A549 (cell line): ENCODE results near the gene ARMC7. TPM values are rescaled to one million over a fixed set of nuclear protein-coding genes. Genes with fewer than 3 reads are reported as not detected.
A peak's percentile ranks its signal among the peaks of the same experiment; 100 is the strongest.

Experiments used
- ATAC-seq, 2 experiments: fragments of 200-7000 bp in 1 of 2; fragments of >200 bp in 1 of 2; cut with Nextera tagmentation in 1 of 2; cut with Tn5 transposase in 1 of 2; 3 replicates each; pipeline versions ENCODE4 v1.8.0 to v1.9.1; 2018 to 2020; ENCODE audit warnings: mild to moderate bottlenecking in 1 of 2, moderate library complexity in 1 of 2
- CTCF ChIA-PET: fragments of 300-600 bp; sonication (Branson Sonifier 250); formaldehyde crosslinking; extraction: SDS; loops from one replicate; lab custom pipeline; 2021; ENCODE audit warnings: antibody characterized with exemption, inconsistent platforms; lab: Yijun Ruan, JAX
- POLR2A ChIA-PET: fragments of 350-600 bp; formaldehyde crosslinking; extraction: SDS; loops from one replicate; lab custom pipeline; 2021; ENCODE audit warnings: antibody characterized with exemption, inconsistent platforms; lab: Yijun Ruan, JAX
- DNase-seq, 2 experiments: peaks; one replicate each; pipeline versions ENCODE4 v3.0.0 to v3.0.0-alpha.2; 2011 to 2016; ENCODE audit warnings: low read depth in 1 of 2, low spot score in 1 of 2
- FAIRE-seq: peaks from 2 replicates; lab custom pipeline; 2011; peaks lifted over from hg19 to GRCh38; lab: Jason Lieb, UNC
- H3K27ac ChIP-seq, 2 experiments: fragments of >200 bp; sonication (Bioruptor Twin); formaldehyde crosslinking; 3 replicates each; pipeline ENCODE4 v1.5.1; 2016 to 2017
- H3K4me1 ChIP-seq: fragments of >200 bp; sonication (Bioruptor Twin); formaldehyde crosslinking; 3 replicates; pipeline ENCODE4 v1.6.1; 2016
- H3K4me2 ChIP-seq: fragments of >200 bp; sonication (Bioruptor Twin); formaldehyde crosslinking; 3 replicates; pipeline ENCODE4 v1.6.1; 2016
- H3K4me3 ChIP-seq: fragments of >200 bp; sonication (Bioruptor Twin); formaldehyde crosslinking; 3 replicates; pipeline ENCODE4 v1.5.1; 2016
- H3K9me3 ChIP-seq: fragments of >200 bp; sonication (Bioruptor Twin); formaldehyde crosslinking; 3 replicates; pipeline ENCODE4 v1.6.1; 2016
- CHD2 ChIP-seq: fragments of 150-350 bp; IDR thresholded peaks from 2 replicates; pipeline ENCODE4 v1.6.1; 2014; ENCODE audit warnings: low read length; ENCODE audit not compliant: partially characterized antibody
- EHMT2 ChIP-seq: fragments of 200-600 bp; sonication (generic); IDR thresholded peaks from 2 replicates; pipeline ENCODE4 v1.6.1; 2016; ENCODE audit warnings: antibody characterized with exemption, low read depth, mild to moderate bottlenecking, moderate library complexity
- FOSL2 ChIP-seq, 2 experiments: fragments of 450-650 bp in 1 of 2; fragments of >200 bp in 1 of 2; sonication (Bioruptor Twin) in 1 of 2; formaldehyde crosslinking; IDR thresholded peaks; 2 replicates each; pipeline versions ENCODE4 v1.5.0 to v1.6.1; 2016 to 2020; ENCODE audit warnings: mild to moderate bottlenecking in 1 of 2, moderate library complexity in 1 of 2
- FOXS1 ChIP-seq: fragments of 250-450 bp; sonication (Bioruptor Pico); IDR thresholded peaks from 2 replicates; pipeline ENCODE4 v1.5.0; 2020; ENCODE audit warnings: mild to moderate bottlenecking, moderate library complexity
- JUN ChIP-seq, 2 experiments: fragments of >200 bp; sonication (Bioruptor Twin); formaldehyde crosslinking; IDR thresholded peaks; 2 replicates in 1 of 2; 3 replicates in 1 of 2; pipeline ENCODE4 v1.6.1; 2016 to 2017
- KDM5A ChIP-seq: fragments of 200-600 bp; sonication (generic); IDR thresholded peaks from 2 replicates; pipeline ENCODE4 v1.6.1; 2016; ENCODE audit warnings: antibody characterized with exemption, mild to moderate bottlenecking
- NR3C1 ChIP-seq: fragments of >200 bp; sonication (Bioruptor Twin); formaldehyde crosslinking; IDR thresholded peaks from 3 replicates; pipeline ENCODE4 v1.6.1; 2017
- PHF8 ChIP-seq: fragments of 200-600 bp; sonication (generic); IDR thresholded peaks from 2 replicates; pipeline ENCODE4 v1.6.1; 2016; ENCODE audit warnings: low read depth, mild to moderate bottlenecking, antibody characterized with exemption, moderate library complexity, borderline replicate concordance
- POLR2A ChIP-seq: IDR thresholded peaks from 2 replicates; pipeline ENCODE4 v1.6.1; 2012; ENCODE audit warnings: mild to moderate bottlenecking, low read length
- RAD21 ChIP-seq, 2 experiments: fragments of >200 bp in 1 of 2; sonication (Bioruptor Twin) in 1 of 2; formaldehyde crosslinking in 1 of 2; IDR thresholded peaks in 1 of 2; conservative IDR thresholded peaks in 1 of 2; 2 replicates in 1 of 2; 3 replicates in 1 of 2; pipeline ENCODE4 v1.6.1; 2012 to 2018; ENCODE audit warnings: inconsistent platforms in 1 of 2
- SMC3 ChIP-seq: fragments of >200 bp; sonication (Bioruptor Twin); formaldehyde crosslinking; IDR thresholded peaks from 3 replicates; pipeline ENCODE4 v1.6.1; 2018; ENCODE audit warnings: inconsistent platforms
- TP53 ChIP-seq: fragments of 250-450 bp; sonication (Bioruptor Pico); IDR thresholded peaks from 2 replicates; pipeline ENCODE4 v1.5.0; 2021; ENCODE audit warnings: mild to moderate bottlenecking, moderate library complexity
- ZFP36 ChIP-seq: fragments of 450-650 bp; IDR thresholded peaks from 2 replicates; pipeline ENCODE4 v1.6.1; 2014; ENCODE audit warnings: borderline replicate concordance; ENCODE audit not compliant: partially characterized antibody
- ZNF302 ChIP-seq: fragments of 250-450 bp; sonication (Bioruptor Pico); IDR thresholded peaks from 2 replicates; pipeline ENCODE4 v1.9.0; 2021; ENCODE audit warnings: inconsistent platforms, mild to moderate bottlenecking, moderate library complexity
- WGBS: methylation state at CpG from one replicate; pipeline ENCODE4 v1.1.6; 2017; ENCODE audit errors: missing lambda C conversion rate; 5-methylcytosine and 5-hydroxymethylcytosine counted together
- polyA plus RNA-seq, 4 experiments: library from polyadenylated mRNA; depleted of rRNA in 3 of 4; stranded (reverse); fragments of >200 nt; fragmentation: RNase III in 1 of 4; extraction: RNeasy Plus Mini Kit Qiagen cat#74134 plus additional on column Dnase treatment in 1 of 4; gene quantifications; 2 replicates in 3 of 4; 3 replicates in 1 of 4; pipeline ENCODE4 v1.2.3, GENCODE V29; 2011 to 2017
- TF ChIP-seq, protein P1 (sequence below): fragments of >200 bp; sonication (Bioruptor Twin); formaldehyde crosslinking; IDR thresholded peaks from 2 replicates; pipeline ENCODE4 v1.6.1; 2016

ARMC7 gene
- polyA plus RNA-seq, 2 of the 4 experiments (the other 2 are of a cell fraction), result 8.5 to 12.6 TPM

DNA sequence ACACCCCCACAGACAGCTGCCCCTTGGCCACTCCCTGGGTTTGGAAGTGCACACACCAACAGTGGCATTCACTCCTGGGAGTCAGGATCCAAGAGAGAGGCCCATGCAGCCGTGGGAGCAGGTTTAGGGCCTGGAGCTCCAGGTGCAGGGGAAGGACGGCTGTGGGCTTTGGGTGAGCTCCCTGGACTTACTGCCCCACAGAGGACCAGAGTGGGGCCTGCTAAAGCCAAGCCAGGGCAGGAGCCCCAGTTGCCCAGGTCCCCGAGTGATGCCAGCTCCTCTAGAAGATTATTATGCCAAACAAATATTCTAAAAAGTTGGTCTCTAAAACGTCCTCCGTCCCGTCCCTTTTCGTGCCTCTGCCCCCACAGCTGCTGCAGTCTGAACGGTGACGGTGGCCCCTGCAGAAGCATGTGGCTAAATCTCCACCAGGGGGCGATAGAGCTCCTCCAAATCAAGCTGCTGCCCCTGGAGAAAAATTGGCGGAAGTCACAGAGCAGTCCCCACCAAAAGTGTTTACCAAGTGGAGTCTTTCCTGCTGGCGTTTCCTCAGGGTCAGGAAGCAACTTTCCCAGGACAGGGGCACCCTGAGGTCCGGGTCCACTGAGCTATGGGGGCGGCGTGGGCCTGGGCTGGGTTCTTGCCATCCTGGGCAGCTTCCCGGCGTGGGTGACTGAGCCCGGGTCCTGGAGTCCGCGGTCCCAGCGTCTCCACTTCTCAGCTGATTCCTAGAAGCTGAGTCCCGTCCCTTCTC lies 4.2 kb downstream of the ARMC7 start (continued):
- TF ChIP-seq EHMT2 (no peak), RAD21 (conservative IDR thresholded peaks at IDR 0.05 in 1 of 2, IDR thresholded peaks at IDR 0.05 in 1 of 2) (peak; percentile 99)

DNA sequence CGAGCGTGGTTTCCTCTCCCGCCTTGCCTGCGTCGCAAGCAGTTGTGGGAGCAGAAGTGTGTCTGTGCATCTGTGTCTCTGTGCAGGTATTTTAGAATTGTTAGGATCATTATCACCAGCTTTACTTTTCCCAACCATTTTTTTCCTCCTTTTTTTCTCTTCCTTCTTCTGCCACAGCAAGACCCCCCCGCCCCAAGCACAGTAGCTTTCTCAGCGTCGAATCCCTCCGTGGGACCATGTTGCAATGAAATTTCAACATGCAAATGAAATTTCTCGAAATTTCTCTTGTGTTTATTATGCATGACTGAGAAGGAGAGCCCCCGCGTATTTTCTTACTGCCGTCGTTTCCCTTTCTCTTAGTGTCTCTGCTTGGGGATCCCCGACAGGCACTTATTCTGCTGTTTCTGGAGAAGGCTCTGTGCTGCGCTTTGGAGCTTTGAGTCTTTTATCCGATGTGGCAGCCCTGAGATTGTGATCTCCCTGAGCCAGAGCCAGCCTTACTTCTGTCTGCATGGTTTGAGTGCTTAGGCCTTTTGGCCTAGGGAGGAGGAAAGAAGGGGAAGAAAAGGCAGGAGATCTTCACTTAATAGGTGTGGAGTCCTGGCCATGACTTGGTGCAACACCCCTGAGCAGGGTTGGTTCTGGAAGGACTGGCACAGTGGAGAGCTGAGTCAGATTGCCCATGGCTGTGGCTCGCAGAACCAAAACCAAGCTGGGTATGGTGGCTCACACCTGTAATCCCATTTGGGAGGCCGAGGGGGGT lies 5.0 kb downstream of the ARMC7 start:
- Histone ChIP-seq H3K27ac (peak overlapping the region; percentile 84 to 90), H3K4me3 (peak overlapping the region; percentile 38), H3K4me2 (peak overlapping the region; percentile 86), H3K9me3 (no peaks in the 10 kb centered on the region), H3K4me1 (peaks cover 22% of the 10 kb centered on the region)
- TF ChIP-seq ZNF302 (CRISPR knock-in tag) (no peak), CHD2 (no peak), KDM5A (no peak), POLR2A (no peak), JUN (IDR thresholded peaks at IDR 0.05) (0 out of 5 replicates have a peak, but pooled peaks of 1 of the 2 experiments have one; percentile 22), FOSL2 (IDR thresholded peaks at IDR 0.05) (no peak), FOSL2 (CRISPR knock-in tag; IDR thresholded peaks at IDR 0.05) (no peak)
- TF ChIP-seq, protein P1, sequence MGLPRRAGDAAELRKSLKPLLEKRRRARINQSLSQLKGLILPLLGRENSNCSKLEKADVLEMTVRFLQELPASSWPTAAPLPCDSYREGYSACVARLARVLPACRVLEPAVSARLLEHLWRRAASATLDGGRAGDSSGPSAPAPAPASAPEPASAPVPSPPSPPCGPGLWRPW, result no peak
- CTCF ChIA-PET, result interaction anchor here (0.8 to 81.8 kb wide), 48 partner anchors 6 to 388 kb away, joined by 3 to 3429 read pairs (median 6); partner anchors contain the start of genes ARMC7, ATP5PD, HID1 and JPT1
- POLR2A ChIA-PET, result interaction anchor here (0.5 to 3.2 kb wide), 13 partner anchors 9 to 147 kb away, joined by 3 to 70 read pairs (median 7); partner anchors contain the start of genes GGA3, JPT1, MRPS7 and NT5C
- DNase-seq (no peak), FAIRE-seq (no peak), ATAC-seq (no peak)
- WGBS, result 51% methylated on average over 19 of the region's 19 CpGs

DNA sequence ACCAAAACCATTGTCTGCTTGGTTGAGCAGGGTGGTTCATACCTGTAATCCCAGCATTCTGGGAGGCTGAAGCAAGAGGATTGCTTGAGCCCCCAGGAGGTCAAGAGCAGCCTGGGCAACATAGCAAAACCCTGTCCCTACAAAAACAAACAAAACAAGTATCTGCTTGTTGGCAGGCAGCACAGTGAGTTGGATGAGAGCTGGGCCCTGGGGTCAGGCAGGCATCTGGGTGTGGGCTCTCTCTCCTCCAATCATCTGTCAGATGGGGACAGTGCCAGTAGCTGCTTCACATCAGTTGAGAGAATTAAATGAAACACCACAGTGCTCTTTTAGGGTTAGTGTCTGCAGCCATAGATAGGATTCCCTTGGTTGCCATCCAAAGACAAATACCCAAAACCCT lies 5.8 kb downstream of the ARMC7 start:
- POLR2A ChIA-PET, result interaction anchor here (0.6 to 3.2 kb wide), 3 partner anchors 9 to 86 kb away, joined by 3 to 56 read pairs (median 15); no protein-coding TSS in a partner anchor
- H3K9me3 ChIP-seq, result no peaks in the 10 kb centered on the region
- H3K4me2 ChIP-seq, result no peak overlapping the region; the same call in 2 of the 3 replicates
- CTCF ChIA-PET, result interaction anchor here (2.1 to 81.8 kb wide), 10 partner anchors 6 to 297 kb away, joined by 6 to 3429 read pairs (median 83); partner anchors contain the start of genes ARMC7, ATP5PD, KCTD2 and NT5C
- H3K4me1 ChIP-seq, result peaks cover 22% of the 10 kb centered on the region
- peak overlapping the region in 1 of 2 experiments; percentile 90; a peak in 2 of 6 replicates for H3K27ac ChIP-seq
- FAIRE-seq (no peak), DNase-seq (no peak), ATAC-seq (no peak)
- H3K4me3 ChIP-seq, result no peak overlapping the region
- no peak for TF ChIP-seq FOXS1 (CRISPR knock-in tag)
- no peak for TF ChIP-seq ZFP36
- TF ChIP-seq TP53 (CRISPR knock-in tag), result no peak
- TF ChIP-seq, all 56 proteins: peak for 0

DNA sequence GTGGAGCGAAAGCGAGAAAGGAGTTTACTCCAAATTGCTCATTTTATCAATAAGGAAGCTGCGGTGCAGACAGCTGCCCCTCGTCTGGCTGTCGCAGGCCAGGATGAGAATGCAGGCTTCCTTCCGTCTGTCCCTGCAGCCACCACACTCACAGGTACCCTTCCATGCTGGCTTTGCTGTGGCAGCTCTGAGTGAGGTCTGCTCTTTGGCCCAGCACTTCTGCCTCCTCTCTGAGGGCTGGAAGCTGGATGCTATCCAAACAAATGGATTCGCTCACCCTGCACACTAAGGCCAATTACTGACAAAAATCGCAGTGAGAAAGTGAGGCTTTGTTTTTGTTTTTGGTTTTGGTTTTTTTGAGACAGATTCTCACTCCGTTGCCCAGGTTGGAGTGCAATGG lies 7.0 kb downstream of the ARMC7 start:
- H3K4me1 ChIP-seq, result peaks cover 19% of the 10 kb centered on the region
- 91% methylated on average over 9 of the region's 9 CpGs for WGBS
- CTCF ChIA-PET, result interaction anchor here (0.9 to 81.8 kb wide), 7 partner anchors 4 to 155 kb away, joined by 3 to 3429 read pairs (median 270); partner anchors contain the start of genes ARMC7, ATP5PD, KCTD2 and NT5C
- TF ChIP-seq PHF8, result no peak
- TF ChIP-seq, all 56 proteins: peak for 0
- H3K27ac ChIP-seq, result peak overlapping the region in 1 of 2 experiments; percentile 8; a peak in 1 of 6 replicates
- no peak overlapping the region for H3K4me3 ChIP-seq
- DNase-seq (no peak), ATAC-seq (no peak), FAIRE-seq (no peak)
- POLR2A ChIA-PET, result interaction anchor here (1.3 kb wide), 1 partner anchor 13 kb away, joined by 3 read pairs; no protein-coding TSS in a partner anchor
- no peak overlapping the region for H3K4me2 ChIP-seq
- H3K9me3 ChIP-seq, result no peaks in the 10 kb centered on the region

DNA sequence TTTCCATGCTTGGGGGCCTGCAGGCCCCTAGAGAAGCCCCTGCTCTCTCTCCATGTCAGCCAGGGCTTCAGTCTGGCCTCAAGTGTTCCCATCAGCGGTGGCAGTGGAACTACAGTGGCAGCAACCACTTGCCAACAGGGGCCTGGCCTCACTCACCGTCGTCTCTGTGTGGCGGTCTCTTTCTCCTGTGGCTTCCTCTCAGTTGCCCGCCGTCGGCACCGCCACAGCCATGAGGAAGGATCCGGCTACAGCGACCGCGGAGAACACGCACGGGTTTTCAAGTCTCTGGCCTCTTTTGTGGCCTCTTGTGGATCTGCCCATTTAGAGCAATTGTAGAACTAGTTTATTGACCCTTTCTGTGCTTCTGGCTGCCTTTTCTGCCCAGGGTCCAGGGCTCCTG lies 8.5 kb downstream of the ARMC7 start:
- peak overlapping the region in 1 of 2 experiments; percentile 30; a peak in 3 of 6 replicates for H3K27ac ChIP-seq
- peaks cover 31% of the 10 kb centered on the region for H3K4me1 ChIP-seq
- ATAC-seq (no peak), FAIRE-seq (no peak), DNase-seq (no peak)
- WGBS, result 97% methylated on average over 14 of the region's 14 CpGs
- ChIA-PET CTCF (interaction anchor here (0.7 to 81.8 kb wide), 6 partner anchors 3 to 120 kb away, joined by 3 to 3429 read pairs (median 406); partner anchors contain the start of genes ARMC7, ATP5PD, KCTD2 and NT5C), POLR2A (interaction anchor here (0.8 kb wide), 1 partner anchor 106 kb away, joined by 3 read pairs; the partner anchor contains the start of gene MRPL58)
- H3K4me2 ChIP-seq, result no peak overlapping the region
- no peak overlapping the region for H3K4me3 ChIP-seq
- TF ChIP-seq ZFP36 (no peak), NR3C1 (no peak), SMC3 (no peak)
- TF ChIP-seq, protein P1, result no peak
- no peaks in the 10 kb centered on the region for H3K9me3 ChIP-seq
